Heart right ventricle (tissue), 16 donors: ENCODE data around the gene CCNA2. TPM values are rescaled to one million over a fixed set of nuclear protein-coding genes. Genes with fewer than 3 reads are reported as not detected.

ENCODE experiments used
- ATAC-seq, 8 donors: fragments of 200-7000 bp; cut with Tn5 transposase; one replicate each; pipeline ENCODE4 v1.9.1; 2020; ENCODE audit warnings: mild to moderate bottlenecking in 8 of 8, moderate library complexity in 8 of 8, moderate number of reproducible peaks in 1 of 8
- DNase-seq, 2 donors: peaks; one replicate each; pipeline ENCODE4 v3.0.0-alpha.2; 2020
- H3K27ac ChIP-seq, 10 donors: fragments of 200-600 bp; sonication (generic) in 2 of 10; one replicate each; pipeline versions ENCODE4 v1.5.0 to v1.8.0; 2020 to 2022; ENCODE audit warnings: mild to moderate bottlenecking in 3 of 10
- H3K27me3 ChIP-seq, 7 donors: fragments of 200-600 bp; one replicate each; pipeline ENCODE4 v1.8.0; 2021 to 2022; ENCODE audit warnings: mild to moderate bottlenecking in 2 of 7
- H3K36me3 ChIP-seq, 9 donors: fragments of 200-600 bp; sonication (generic) in 1 of 9; one replicate each; pipeline versions ENCODE4 v1.5.0 to v1.8.0; 2020 to 2022; ENCODE audit warnings: mild to moderate bottlenecking in 2 of 9
- H3K4me1 ChIP-seq, 9 donors: fragments of 200-600 bp; sonication (generic) in 1 of 9; one replicate each; pipeline versions ENCODE4 v1.5.0 to v1.8.0; 2020 to 2022; ENCODE audit warnings: mild to moderate bottlenecking in 4 of 9
- H3K4me3 ChIP-seq, 10 donors: fragments of 200-600 bp; sonication (generic) in 2 of 10; one replicate each; pipeline versions ENCODE4 v1.5.0 to v1.8.0; 2020 to 2022; ENCODE audit warnings: mild to moderate bottlenecking in 7 of 10, moderate library complexity in 2 of 10
- H3K9me3 ChIP-seq, 11 donors: fragments of 200-600 bp in 10 of 11; sonication (generic) in 2 of 11; one replicate each; pipeline versions ENCODE4 v1.5.0 to v1.8.0; 2013 to 2022; ENCODE audit warnings: mild to moderate bottlenecking in 2 of 11, control low read depth in 1 of 11, moderate library complexity in 1 of 11
- WGBS, 2 donors: extraction: QIAGEN DNeasy Blood & Tissue Kit; methylation state at CpG; one replicate each; pipeline ENCODE4 v1.1.7; 2013; ENCODE audit warnings: inconsistent platforms in 1 of 2; 5-methylcytosine and 5-hydroxymethylcytosine counted together
- intact Hi-C, 10 donors: fragments of 100-400 bp; cut with DNase I; formaldehyde crosslinking; loops; one replicate each; pipeline versions ENCODE4 v1.11.1 to v1.14.2; 2022
- long read RNA-seq, 3 donors: library from polyadenylated mRNA; unstranded; transcript quantifications; one replicate each; pipeline ENCODE4 v2.0.0, GENCODE V29; 2020 to 2021
- polyA plus RNA-seq, 2 donors: library from polyadenylated mRNA; stranded (reverse); fragments of 200-250 nt; gene quantifications; one replicate each; pipeline ENCODE4 v1.2.3, GENCODE V29; 2013
- total RNA-seq, 10 donors: library from RNA; stranded (reverse); fragmentation: NEBNext Ultra II Directional in 3 of 10; extraction: Animal tissue kit (Norgen Biotek cat#: 25700) in 3 of 10; gene quantifications; one replicate each; pipeline versions ENCODE4 v1.2.1 to v1.2.4, GENCODE V29; 2021 to 2023
- TF ChIP-seq, protein P1 (sequence below), 9 donors: fragments of 200-600 bp; sonication (generic) in 2 of 9; IDR thresholded peaks; one replicate each; pipeline versions ENCODE4 v1.5.0 to v1.8.0; 2021 to 2022; ENCODE audit warnings: antibody characterized with exemption in 9 of 9, mild to moderate bottlenecking in 5 of 9, moderate library complexity in 1 of 9
- donor health status: Arrhythmogenic right ventricular cardiomyopathy.
- donor health status: ischemic (EF 13 %, LVEDD 7.1; RV severe dilation, severe dysfunction).
- donor health status: healthy with polysubstance abuse.
- donor health status: DM: no; HTN: yes; CAD: no.
- donor health status: DM: no; HTN: no; CAD: no.
- donor health status: ischemic (EF 25% LVEDD 6.9; RV normal size, moderate dysfunction).
- donor health status: ischemic (EF 25% LVEDD 5.7; RV mildly dilated, moderate dysfunction).
- donor health status: healthy.
- donor health status: DM: yes; HTN: yes; CAD: no.
- donor health status: Ischemic cardiomyopathy.
- donor health status: ischemic (EF 35%, LVEDD 5.7; RV mildly dilated, moderate dysfunction).
- donor health status: nonischemic (EF 11% LVEDD 7.7; RV severe dilation, severe dysfunction).
- donor health status: DM: yes; HTN: yes; CAD: no.
- donor health status: PGD.
- donor health status: ischemic (EF 29% LVEDD 5.4; RV normal size, mild dysfunction).
- donor health status: nonischemic (EF 23%, LVEDD 6.1; RV moderate dilation, normal function).

The CCNA2 gene
- 1 to 10 TPM in 2 of 10 donors, under 1 TPM in 6, not detected in 2; 0.07 to 5.8 (median 0.45) TPM for total RNA-seq
- polyA plus RNA-seq, result 1 to 10 TPM in 1 of 2 donors, under 1 TPM in 1; 0.42 to 1.2 TPM
- long read RNA-seq, donor 1, partial matches to known transcripts, result 0 of 3 reads
- long read RNA-seq, donor 1, other reads (novel, unspliced or antisense), result 0 of 3 reads
- long read RNA-seq, donor 2, result 0 reads
- long read RNA-seq, donor 3, result 0 reads

DNA sequence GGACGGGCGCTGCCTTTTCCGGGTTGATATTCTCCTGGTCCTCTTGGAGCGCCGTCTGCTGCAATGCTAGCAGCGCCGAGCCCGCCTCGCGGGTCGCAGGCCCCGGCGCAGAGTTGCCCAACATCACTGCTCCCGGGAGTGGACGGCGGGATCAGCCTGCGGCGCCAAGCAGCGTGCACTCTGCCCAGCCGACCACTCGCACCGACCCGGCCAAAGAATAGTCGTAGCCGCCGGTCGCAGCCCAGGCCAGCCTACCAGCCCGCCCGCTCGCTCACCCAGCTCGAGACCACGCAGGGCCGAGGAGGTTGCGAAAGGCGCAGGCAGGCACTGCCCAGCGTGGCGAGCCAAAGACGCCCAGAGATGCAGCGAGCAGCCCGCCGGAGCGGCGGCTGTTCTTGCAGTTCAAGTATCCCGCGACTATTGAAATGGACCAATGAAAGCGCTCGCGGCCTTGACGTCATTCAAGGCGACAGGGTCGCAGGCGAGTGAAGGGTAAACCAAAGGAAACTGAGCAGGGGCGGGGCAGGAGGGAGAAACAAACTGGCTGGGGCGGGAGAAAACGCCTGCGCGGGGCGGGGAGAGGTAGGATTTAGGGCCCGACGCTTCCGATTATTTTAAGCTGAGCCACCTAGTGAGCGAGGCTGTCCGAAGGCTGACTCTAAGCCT lies at the start of gene CCNA2:
TSS of gene CCNA2 (minus strand) at position 379 of the 666 bp plus-strand sequence. CDS start at position 124, 255 bp downstream.
- Histone ChIP-seq H3K4me3 (peak within 1 kb of the TSS; percentile 39 to 81 (median 62)), H3K27ac (peak within 1 kb of the TSS in 9 of 10 donors; percentile 52 to 89 (median 73)), H3K36me3 (peaks cover 0 to 44% (median 8%) of the 10 kb centered on the region in 9 donors), H3K27me3 (no peaks in the 10 kb centered on the region), H3K4me1 (peaks cover 0 to 30% (median 10%) of the 10 kb centered on the region in 9 donors), H3K9me3 (no peaks in the 10 kb centered on the region)
- intact Hi-C loops, result no loop called here
- TF ChIP-seq, protein P1, sequence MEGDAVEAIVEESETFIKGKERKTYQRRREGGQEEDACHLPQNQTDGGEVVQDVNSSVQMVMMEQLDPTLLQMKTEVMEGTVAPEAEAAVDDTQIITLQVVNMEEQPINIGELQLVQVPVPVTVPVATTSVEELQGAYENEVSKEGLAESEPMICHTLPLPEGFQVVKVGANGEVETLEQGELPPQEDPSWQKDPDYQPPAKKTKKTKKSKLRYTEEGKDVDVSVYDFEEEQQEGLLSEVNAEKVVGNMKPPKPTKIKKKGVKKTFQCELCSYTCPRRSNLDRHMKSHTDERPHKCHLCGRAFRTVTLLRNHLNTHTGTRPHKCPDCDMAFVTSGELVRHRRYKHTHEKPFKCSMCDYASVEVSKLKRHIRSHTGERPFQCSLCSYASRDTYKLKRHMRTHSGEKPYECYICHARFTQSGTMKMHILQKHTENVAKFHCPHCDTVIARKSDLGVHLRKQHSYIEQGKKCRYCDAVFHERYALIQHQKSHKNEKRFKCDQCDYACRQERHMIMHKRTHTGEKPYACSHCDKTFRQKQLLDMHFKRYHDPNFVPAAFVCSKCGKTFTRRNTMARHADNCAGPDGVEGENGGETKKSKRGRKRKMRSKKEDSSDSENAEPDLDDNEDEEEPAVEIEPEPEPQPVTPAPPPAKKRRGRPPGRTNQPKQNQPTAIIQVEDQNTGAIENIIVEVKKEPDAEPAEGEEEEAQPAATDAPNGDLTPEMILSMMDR (IDR thresholded peaks at IDR 0.05), result peak in 5 of 9 donors; percentile 8 to 28 (median 19)
- peak; percentile 100 for ATAC-seq
- WGBS, 2 donors, result 0 to 1% methylated on average over 63 of the region's 63 CpGs
- DNase-seq, result peak; percentile 93 to 98

DNA sequence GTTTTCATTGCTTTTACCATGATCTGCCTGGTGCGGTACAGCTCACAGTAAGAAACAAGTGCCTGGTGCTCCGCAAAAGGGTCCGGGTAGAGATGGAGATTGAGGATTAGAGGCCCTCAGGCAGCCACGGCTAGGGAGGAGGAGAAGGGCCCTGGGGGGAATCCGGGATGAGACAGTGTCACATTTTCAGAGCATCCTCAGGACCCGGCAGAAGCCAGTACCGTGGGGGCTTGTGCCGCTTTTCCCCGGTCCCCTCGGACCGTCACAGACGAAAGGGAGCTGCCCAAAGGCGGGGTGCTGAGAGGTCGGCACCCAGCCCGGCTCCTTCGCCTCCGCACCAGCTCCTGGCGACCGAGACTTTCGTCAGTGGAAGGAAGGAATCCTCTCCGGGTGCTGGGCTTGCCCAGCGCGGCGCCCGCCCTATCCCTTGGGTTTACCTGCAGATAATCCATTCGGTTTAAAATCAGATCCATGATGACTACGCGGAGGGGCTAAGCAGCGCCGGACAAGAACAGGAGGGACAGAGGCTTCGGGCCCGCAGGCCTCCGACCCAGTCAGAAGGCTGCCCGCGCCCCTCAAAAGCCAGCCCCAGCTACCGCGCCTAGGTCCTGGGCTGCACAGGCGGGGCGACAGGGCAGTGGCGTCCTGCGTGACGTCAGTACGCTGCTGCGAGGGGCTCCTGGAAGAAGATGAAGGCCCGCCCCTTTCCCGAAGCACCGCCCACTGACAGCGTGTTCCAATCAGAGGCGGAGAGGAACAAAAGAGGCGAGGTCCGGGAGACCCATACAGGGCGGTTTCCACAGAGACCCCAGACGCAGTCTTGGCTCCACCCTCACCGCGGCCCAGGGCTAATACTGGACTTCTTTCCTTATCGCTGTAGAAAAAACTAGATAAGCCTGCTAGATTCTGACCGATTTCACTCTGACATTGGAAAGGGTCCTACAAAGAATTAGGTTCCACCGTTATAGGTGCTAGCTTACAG lies 46.4 kb upstream of the CCNA2 start, which contains the start of gene BBS7:
TSS of gene BBS7 (minus strand) at position 634 of the 982 bp plus-strand sequence. CDS start at position 473, 161 bp downstream.
- peak; percentile 99 to 100 (median 100) for ATAC-seq
- H3K4me3 ChIP-seq, result peak within 1 kb of the TSS; percentile 59 to 98 (median 88)
- peaks cover 0 to 8% (median 0%) of the 10 kb centered on the region in 11 donors for H3K9me3 ChIP-seq
- peaks cover 0 to 28% (median 0%) of the 10 kb centered on the region in 9 donors for H3K36me3 ChIP-seq
- 0% methylated on average over 57 to 58 of the region's 58 CpGs for WGBS, 2 donors
- peaks cover 0 to 4% (median 0%) of the 10 kb centered on the region in 7 donors for H3K27me3 ChIP-seq
- H3K27ac ChIP-seq, result peak within 1 kb of the TSS; percentile 47 to 91 (median 88)
- TF ChIP-seq, protein P1 (IDR thresholded peaks at IDR 0.05), result no peak
- H3K4me1 ChIP-seq, result peaks cover 0 to 14% (median 7%) of the 10 kb centered on the region in 9 donors
- intact Hi-C loops, result loop anchor here in 1 of 10 donors (5.0 kb wide), 1 partner anchor 43 kb away; no protein-coding TSS in a partner anchor
- DNase-seq, result peak; percentile 98

DNA sequence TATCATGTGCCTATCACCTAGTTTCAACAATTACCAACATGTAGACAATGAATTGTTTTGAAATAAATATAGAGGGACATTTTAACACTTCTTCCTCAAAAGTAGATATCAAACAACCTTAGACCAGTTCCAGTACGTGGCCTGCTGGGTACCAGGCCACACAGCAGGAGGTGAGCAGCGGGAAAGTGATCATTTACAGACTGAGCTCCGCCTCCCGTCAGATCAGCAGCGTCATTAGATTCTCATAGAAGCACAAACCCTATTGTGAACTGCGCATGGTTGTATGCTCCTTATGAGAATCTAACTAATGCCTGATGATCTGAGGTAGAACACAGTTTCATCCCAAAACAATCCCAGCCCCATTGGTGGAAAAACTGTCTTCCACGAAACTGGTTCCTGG lies 40.1 kb upstream of the CCNA2 start:
- Histone ChIP-seq H3K27ac (no peak overlapping the region), H3K9me3 (peaks cover 0 to 8% (median 0%) of the 10 kb centered on the region in 11 donors), H3K4me1 (no peaks in the 10 kb centered on the region), H3K27me3 (no peaks in the 10 kb centered on the region), H3K36me3 (peaks cover 0 to 79% (median 9%) of the 10 kb centered on the region in 9 donors), H3K4me3 (no peak overlapping the region)
- no peak for DNase-seq
- no peak for ATAC-seq
- WGBS, 2 donors, result 87 to 89% methylated on average over 7 of the region's 7 CpGs
- TF ChIP-seq, protein P1 (IDR thresholded peaks at IDR 0.05), result no peak
- intact Hi-C loops, result no loop called here
